NB4 (cell line): ENCODE measurements around the gene UFD1.

Experiments used
- MYC ChIP-seq: IDR thresholded peaks from 2 replicates; pipeline ENCODE4 v1.6.1; 2011; ENCODE audit warnings: low read depth, low read length
- POLR2A ChIP-seq: IDR thresholded peaks from 2 replicates; pipeline ENCODE4 v1.6.1; 2011; ENCODE audit warnings: mild to moderate bottlenecking; ENCODE audit not compliant: insufficient read length; ENCODE audit errors: extremely low read depth
- TF ChIP-seq, protein P1 (sequence below): IDR thresholded peaks from one replicate; pipeline ENCODE4 v1.5.1; 2012; ENCODE audit warnings: low read depth, low read length
- TF ChIP-seq, protein P2 (sequence below): IDR thresholded peaks from 2 replicates; pipeline ENCODE4 v1.6.1; 2011; ENCODE audit warnings: low read depth, low read length

DNA sequence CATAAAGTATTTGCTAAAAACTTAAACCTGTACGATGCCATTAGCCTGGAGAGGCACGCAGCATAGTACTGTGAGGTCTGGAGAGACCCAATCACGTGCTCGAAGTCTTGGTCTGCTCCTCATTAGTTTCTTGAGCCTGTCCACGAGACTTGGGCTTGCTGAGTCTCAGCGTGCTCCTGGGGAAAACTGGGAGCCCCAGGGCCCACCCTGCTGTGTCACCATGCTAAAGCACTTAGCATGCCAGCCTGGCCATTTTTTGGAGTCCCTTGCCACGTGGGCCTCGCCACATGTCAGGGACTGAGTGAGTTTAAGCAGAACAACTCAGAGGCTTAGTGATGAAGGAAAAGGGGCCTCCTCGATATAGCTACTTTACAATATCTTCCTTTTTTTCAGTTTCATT lies 3.3 kb upstream of the UFD1 start:
- TF ChIP-seq, protein P1, sequence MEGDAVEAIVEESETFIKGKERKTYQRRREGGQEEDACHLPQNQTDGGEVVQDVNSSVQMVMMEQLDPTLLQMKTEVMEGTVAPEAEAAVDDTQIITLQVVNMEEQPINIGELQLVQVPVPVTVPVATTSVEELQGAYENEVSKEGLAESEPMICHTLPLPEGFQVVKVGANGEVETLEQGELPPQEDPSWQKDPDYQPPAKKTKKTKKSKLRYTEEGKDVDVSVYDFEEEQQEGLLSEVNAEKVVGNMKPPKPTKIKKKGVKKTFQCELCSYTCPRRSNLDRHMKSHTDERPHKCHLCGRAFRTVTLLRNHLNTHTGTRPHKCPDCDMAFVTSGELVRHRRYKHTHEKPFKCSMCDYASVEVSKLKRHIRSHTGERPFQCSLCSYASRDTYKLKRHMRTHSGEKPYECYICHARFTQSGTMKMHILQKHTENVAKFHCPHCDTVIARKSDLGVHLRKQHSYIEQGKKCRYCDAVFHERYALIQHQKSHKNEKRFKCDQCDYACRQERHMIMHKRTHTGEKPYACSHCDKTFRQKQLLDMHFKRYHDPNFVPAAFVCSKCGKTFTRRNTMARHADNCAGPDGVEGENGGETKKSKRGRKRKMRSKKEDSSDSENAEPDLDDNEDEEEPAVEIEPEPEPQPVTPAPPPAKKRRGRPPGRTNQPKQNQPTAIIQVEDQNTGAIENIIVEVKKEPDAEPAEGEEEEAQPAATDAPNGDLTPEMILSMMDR, result no peak
- TF ChIP-seq MYC (no peak), POLR2A (no peak)
- TF ChIP-seq, protein P2, sequence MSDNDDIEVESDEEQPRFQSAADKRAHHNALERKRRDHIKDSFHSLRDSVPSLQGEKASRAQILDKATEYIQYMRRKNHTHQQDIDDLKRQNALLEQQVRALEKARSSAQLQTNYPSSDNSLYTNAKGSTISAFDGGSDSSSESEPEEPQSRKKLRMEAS, result no peak
